ENCODE data around the gene PTPA.

DNA sequence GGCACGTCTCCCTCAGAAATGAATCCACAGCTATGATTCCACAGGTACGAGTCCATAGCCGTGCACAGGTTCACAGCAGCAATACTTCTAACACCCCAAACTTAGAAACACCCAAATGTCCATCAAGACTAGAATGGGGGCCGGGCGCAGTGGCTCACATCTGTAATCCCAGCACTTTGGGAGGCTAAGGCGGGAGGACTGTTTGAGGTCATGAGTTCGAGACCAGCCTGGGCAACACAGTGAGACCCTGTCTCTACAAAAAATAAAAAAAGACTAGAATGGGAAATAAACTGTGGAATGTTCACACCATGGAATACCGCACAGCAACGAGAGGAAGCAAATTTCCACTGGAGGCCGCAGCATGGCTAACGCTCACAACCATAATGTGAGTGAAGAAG is 34.6 kb upstream of the PTPA start:
- TF ChIP-seq, protein P1, sequence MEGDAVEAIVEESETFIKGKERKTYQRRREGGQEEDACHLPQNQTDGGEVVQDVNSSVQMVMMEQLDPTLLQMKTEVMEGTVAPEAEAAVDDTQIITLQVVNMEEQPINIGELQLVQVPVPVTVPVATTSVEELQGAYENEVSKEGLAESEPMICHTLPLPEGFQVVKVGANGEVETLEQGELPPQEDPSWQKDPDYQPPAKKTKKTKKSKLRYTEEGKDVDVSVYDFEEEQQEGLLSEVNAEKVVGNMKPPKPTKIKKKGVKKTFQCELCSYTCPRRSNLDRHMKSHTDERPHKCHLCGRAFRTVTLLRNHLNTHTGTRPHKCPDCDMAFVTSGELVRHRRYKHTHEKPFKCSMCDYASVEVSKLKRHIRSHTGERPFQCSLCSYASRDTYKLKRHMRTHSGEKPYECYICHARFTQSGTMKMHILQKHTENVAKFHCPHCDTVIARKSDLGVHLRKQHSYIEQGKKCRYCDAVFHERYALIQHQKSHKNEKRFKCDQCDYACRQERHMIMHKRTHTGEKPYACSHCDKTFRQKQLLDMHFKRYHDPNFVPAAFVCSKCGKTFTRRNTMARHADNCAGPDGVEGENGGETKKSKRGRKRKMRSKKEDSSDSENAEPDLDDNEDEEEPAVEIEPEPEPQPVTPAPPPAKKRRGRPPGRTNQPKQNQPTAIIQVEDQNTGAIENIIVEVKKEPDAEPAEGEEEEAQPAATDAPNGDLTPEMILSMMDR (IDR thresholded peaks at IDR 0.05): no peak
- no peak for TF ChIP-seq EZH2 (IDR thresholded peaks at IDR 0.05; ENCODE audit: borderline replicate concordance, insufficient read depth, low read depth, low read length, poor library complexity, severe bottlenecking)
